Progenitor cell of endocrine pancreas (in vitro differentiated cells): Measurements from ENCODE around the gene KBTBD13. TPM values are rescaled to one million over a fixed set of nuclear protein-coding genes. Genes with fewer than 3 reads are reported as not detected.
"Not testable (repeated sequence)": the region's sequence is repeated elsewhere in the genome, so short reads cannot be mapped to it uniquely, and the experiment has no call there.

Experiments used
- DNase-seq: peaks from one replicate; pipeline ENCODE4 v3.0.0; 2021; ENCODE audit warnings: low spot score; ENCODE audit not compliant: unreplicated experiment
- H3K27ac Mint-ChIP-seq: 2 replicates; pipeline ENCODE4 v1.8.0; 2021; ENCODE audit warnings: mild to moderate bottlenecking, moderate library complexity, mixed read lengths
- H3K27me3 Mint-ChIP-seq: 2 replicates; pipeline ENCODE4 v1.8.0; 2021; ENCODE audit warnings: mixed read lengths
- H3K36me3 Mint-ChIP-seq: 2 replicates; pipeline ENCODE4 v1.8.0; 2022; ENCODE audit warnings: mixed read lengths; ENCODE audit not compliant: insufficient read depth
- H3K4me1 Mint-ChIP-seq: 2 replicates; pipeline ENCODE4 v1.8.0; 2021; ENCODE audit warnings: low read depth, mixed read lengths
- H3K4me3 Mint-ChIP-seq: 2 replicates; pipeline ENCODE4 v1.8.0; 2021; ENCODE audit warnings: low read depth, mild to moderate bottlenecking, moderate library complexity, mixed read lengths
- H3K9me3 Mint-ChIP-seq: 2 replicates; pipeline ENCODE4 v1.8.0; 2021; ENCODE audit warnings: low read depth, mixed read lengths
- CTCF ChIP-seq: fragments of 200-600 bp; sonication (generic); IDR thresholded peaks from one replicate; pipeline ENCODE4 v1.5.0; 2021; ENCODE audit warnings: antibody characterized with exemption, mild to moderate bottlenecking; ENCODE audit not compliant: unreplicated experiment
- total RNA-seq: library from RNA; stranded (reverse); gene quantifications from 2 replicates; pipeline ENCODE4 v1.2.1, GENCODE V29; 2021

Gene KBTBD13
- total RNA-seq, 1 donor from 2014 or later, result not detected

DNA sequence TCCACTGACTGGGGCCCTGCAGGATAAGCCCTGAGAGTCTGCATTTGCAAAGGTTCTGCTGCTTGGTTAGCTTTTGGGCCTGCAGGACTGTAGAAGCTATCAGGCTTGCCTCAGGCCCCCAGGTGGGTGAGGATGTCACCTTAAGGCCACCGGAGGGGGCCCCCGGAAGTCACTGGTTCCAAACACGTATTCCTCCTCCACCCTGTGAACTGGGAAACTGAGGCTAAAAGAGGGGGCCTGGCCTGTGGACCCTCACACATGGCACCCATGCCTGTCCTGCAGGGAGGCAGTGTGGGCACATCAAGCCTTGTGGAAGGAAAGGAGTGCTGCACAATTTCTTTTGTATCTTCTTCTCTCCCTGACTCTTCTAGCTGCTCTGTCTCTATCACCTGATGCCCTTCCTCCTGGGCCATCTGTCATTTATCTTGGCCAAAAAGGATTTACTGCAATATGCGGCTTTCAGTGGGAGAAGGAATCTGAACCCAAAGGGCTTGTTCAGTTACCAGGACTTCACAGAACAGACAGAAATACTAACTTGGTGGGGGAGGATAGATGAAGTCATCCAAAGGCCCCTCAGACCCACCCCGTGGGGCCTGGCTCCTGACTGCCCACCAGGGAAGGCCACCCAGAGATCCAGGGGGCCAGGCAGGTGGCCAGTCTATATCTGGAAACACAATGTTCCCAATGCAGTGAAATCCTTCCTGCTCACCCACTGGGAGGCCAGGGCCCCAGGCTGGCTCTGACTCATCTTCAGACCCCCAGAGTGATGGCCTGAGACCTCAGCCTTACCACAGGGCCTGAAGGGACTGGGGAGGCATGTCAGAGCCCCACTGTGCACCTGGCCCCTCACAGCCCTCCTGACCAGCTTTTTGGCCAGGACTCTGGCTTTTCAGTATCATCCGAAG lies 20.2 kb downstream of the KBTBD13 start:
- peaks cover 13% of the 10 kb centered on the region for H3K36me3 Mint-ChIP-seq
- peaks cover 2% of the 10 kb centered on the region for H3K27me3 Mint-ChIP-seq
- H3K4me1 Mint-ChIP-seq, result peaks cover 2% of the 10 kb centered on the region
- no peaks in the 10 kb centered on the region for H3K9me3 Mint-ChIP-seq
- TF ChIP-seq CTCF, result no peak
- H3K4me3 Mint-ChIP-seq, result no peak overlapping the region
- DNase-seq, result no peak
- H3K27ac Mint-ChIP-seq, result no peak overlapping the region

DNA sequence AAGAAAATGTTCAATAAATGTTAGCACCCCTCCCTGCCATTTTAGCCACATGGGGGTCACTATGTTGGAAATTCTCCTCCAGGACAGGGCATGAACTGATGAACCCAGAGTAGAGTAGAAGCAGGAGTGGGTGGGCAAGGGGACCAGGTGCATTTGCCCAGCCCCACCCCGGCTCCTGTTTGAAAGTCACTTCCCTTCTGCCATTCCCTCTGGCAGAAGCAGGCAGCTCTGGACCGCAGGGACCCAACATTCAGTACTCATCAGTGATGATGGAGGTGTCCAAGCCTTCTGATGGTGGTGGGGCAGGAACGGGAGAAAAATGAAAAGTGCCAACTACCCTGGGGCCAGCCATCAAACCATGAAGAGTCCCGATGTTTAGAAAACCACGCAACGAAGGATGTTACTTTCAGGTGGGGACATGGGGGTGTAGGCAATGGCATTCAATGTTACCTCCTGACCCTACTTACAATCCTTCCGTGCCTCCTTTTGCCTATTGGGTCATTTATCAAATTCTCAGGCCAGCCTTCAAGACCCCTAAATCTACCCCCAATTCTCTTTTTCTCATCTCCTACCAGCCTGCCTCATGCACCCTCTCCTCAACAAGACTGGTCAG lies 21.2 kb downstream of the KBTBD13 start:
- peaks cover 13% of the 10 kb centered on the region for H3K36me3 Mint-ChIP-seq
- no peak for TF ChIP-seq CTCF
- no peak for DNase-seq
- H3K27me3 Mint-ChIP-seq, result peaks cover 2% of the 10 kb centered on the region
- peaks cover 2% of the 10 kb centered on the region for H3K4me1 Mint-ChIP-seq
- no peaks in the 10 kb centered on the region for H3K9me3 Mint-ChIP-seq
- no peak overlapping the region for H3K4me3 Mint-ChIP-seq
- H3K27ac Mint-ChIP-seq, result no peak overlapping the region

- no peak for DNase-seq
- Mint-ChIP-seq H3K4me3 (no peak overlapping the region), H3K9me3 (no peaks in the 10 kb centered on the region), H3K4me1 (peaks cover 2% of the 10 kb centered on the region), H3K27ac (no peak overlapping the region), H3K27me3 (peaks cover 8% of the 10 kb centered on the region), H3K36me3 (peaks cover 13% of the 10 kb centered on the region)
- TF ChIP-seq CTCF, result no peak
Observed at GRCh38 chr15:65099336-65099735, 22.8 kb downstream of the KBTBD13 start.

GRCh38 chr15:65099801-65100200 lies 23.3 kb downstream of the KBTBD13 start:
- H3K27me3 Mint-ChIP-seq, H3K4me1 Mint-ChIP-seq, DNase-seq, H3K27ac Mint-ChIP-seq, H3K9me3 Mint-ChIP-seq, H3K4me3 Mint-ChIP-seq: not testable (repeated sequence)
- H3K36me3 Mint-ChIP-seq, result peaks cover 13% of the 10 kb centered on the region

DNA sequence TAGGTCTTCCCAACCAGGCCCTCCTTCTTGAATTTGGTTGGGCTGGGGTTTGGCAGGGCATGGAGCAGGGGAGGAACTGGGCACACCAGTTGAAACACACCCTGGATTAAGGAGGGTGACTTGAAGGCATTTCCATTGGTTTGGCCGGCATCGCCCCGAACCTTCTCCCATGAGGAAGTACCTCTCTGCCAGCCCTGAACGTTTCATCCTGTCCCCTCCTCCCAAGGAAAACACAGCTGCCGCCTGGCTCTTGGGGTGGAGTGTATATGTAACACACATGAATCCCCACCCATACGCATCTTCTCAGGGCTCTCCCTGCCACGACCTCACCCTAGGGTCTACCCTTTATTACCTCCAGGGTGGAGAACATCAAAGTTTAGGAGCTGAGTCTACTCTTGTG lies 23.9 kb downstream of the KBTBD13 start:
- no peaks in the 10 kb centered on the region for H3K9me3 Mint-ChIP-seq
- peaks cover 13% of the 10 kb centered on the region for H3K36me3 Mint-ChIP-seq
- TF ChIP-seq CTCF, result no peak
- H3K27ac Mint-ChIP-seq, result no peak overlapping the region
- H3K4me1 Mint-ChIP-seq, result peaks cover 2% of the 10 kb centered on the region
- peaks cover 8% of the 10 kb centered on the region for H3K27me3 Mint-ChIP-seq
- no peak overlapping the region for H3K4me3 Mint-ChIP-seq
- no peak for DNase-seq
